Mammary epithelial cell (primary cell): Measurements from ENCODE around the gene BDNF.

Experiments
- CTCF ChIP-seq, 2 donors: IDR thresholded peaks in 1 of 2; conservative IDR thresholded peaks in 1 of 2; 2 replicates each; pipeline ENCODE4 v1.5.1; 2011 to 2012; ENCODE audit warnings: inconsistent platforms in 2 of 2, low read length in 2 of 2, mild to moderate bottlenecking in 2 of 2, control low read depth in 1 of 2, low read depth in 1 of 2; ENCODE audit not compliant: insufficient read depth in 1 of 2; ENCODE audit errors: extremely low read depth in 1 of 2
- EZH2 ChIP-seq: IDR thresholded peaks from 2 replicates; pipeline ENCODE4 v1.6.1; 2012; ENCODE audit warnings: low read length, inconsistent platforms, borderline replicate concordance

DNA sequence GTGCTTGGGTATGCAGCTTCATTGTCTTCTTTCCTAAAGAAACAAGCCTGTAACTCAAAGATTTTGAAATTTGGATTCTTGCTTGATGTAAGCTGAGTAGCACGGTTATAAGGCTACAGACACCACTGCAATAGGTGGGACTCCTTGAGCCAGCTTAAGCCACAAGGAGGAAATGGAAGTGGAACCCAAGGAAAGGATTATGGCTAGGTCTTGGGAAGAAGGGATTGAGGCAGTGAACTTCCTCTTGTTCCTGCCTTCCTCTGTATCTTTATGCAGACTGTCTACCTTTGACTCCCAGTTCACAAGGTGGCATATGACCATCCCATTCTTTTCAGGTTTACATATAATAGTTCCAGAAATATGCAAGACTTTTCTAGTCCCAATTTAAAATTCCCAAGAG is 72.3 kb downstream of the BDNF start:
- no peak for TF ChIP-seq CTCF (conservative IDR thresholded peaks at IDR 0.05 in 1 of 2, IDR thresholded peaks at IDR 0.05 in 1 of 2; ENCODE audit: extremely low read depth in 1 of 2, insufficient read depth in 1 of 2, low read depth in 1 of 2, low read length in 2 of 2)
- no peak for TF ChIP-seq EZH2
